Measurements from ENCODE around the gene IFI27L2. TPM values are rescaled to one million over a fixed set of nuclear protein-coding genes. Genes with fewer than 3 reads are reported as not detected.

Gene IFI27L2
- polyA plus RNA-seq, 1 of the 3 experiments (the other 2 are of a cell fraction), result 200 TPM

DNA sequence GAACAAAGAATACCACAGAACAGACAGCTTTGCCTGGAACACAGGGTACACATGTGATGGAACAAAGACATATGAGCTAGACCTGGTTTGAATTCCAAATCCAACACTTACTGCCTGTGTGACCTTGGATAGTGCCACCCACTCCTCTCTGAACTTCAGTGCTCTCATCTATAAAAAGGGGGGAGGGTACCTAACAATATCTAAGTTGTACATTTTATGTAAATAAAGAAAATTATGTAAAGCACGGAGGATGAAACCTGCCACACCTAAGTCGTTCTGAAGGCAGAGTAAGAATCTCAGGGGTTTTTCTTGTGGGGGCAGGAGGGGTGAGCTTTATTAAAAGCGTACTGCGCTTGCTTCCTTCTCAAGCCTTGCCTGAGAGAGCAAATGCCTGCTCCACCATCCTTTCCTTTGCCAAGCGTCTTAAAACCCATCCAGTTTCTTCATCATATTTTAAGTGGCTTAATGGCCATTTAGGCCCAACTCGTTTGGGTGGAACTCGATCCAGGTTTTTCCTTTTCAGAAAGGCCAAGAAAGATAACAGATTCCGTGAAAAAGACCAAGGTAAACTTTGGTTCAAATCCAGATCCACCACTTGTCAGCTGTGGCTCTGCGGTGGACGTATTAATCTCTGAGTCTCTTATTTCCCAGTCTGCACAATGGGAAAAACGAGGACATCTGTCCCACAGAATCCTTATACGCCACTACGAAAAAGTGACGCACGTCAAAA lies 49.3 kb downstream of the IFI27L2 start:
- Histone ChIP-seq H4K20me1 (ENCODE audit: insufficient read depth) (peaks cover 30% of the 10 kb centered on the region), H3K79me2 (ENCODE audit: insufficient read depth) (peaks cover 74% of the 10 kb centered on the region), H2AFZ (ENCODE audit: low read depth) (peak overlapping the region; percentile 98), H3K9me2 (no peaks in the 10 kb centered on the region), H3F3A (replicated peaks; ENCODE audit: insufficient read depth) (peaks cover 7% of the 10 kb centered on the region), H3K4me3 (ENCODE audit: low read depth in 2 of 2, low read length in 1 of 2) (peak overlapping the region; percentile 96 to 99), H3K27ac (ENCODE audit: low read depth in 2 of 2, low read length in 1 of 2) (peak overlapping the region in 1 of 2 experiments; percentile 85), H3K4me2 (peak overlapping the region; percentile 94), H3K9ac (peak overlapping the region; percentile 83), H3K4me1 (ENCODE audit: control insufficient read depth in 1 of 2, insufficient read depth in 2 of 2, low read depth in 1 of 2, low read length in 1 of 2) (peaks cover 12 to 30% of the 10 kb centered on the region in 2 experiments; a peak in 3 of 4 replicates), H3K9me3 (peaks cover 7% of the 10 kb centered on the region; the same call in 1 of the 2 replicates), H3K36me3 (replicated peaks in 1 of 2; ENCODE audit: control insufficient read depth in 1 of 2, insufficient read depth in 2 of 2, low read length in 1 of 2) (peaks cover 29 to 34% of the 10 kb centered on the region in 2 experiments), H3K27me3 (ENCODE audit: insufficient read depth) (no peaks in the 10 kb centered on the region)
- WGBS (ENCODE audit: low lambda C conversion rate), result 8% methylated on average over 15 of the region's 15 CpGs
- no peak for DNase-seq
- ChIA-PET CTCF (interaction anchor here (1.2 to 2.6 kb wide), 5 partner anchors 44 to 57 kb away, joined by 3 to 14 read pairs (median 8); partner anchors contain the start of gene IFI27L2), POLR2A (no interaction called here)
- TF ChIP-seq GATA2 (CRISPR knock-in tag; IDR thresholded peaks at IDR 0.05) (no peak), MEF2A (IDR thresholded peaks at IDR 0.05; ENCODE audit: borderline replicate concordance, low read depth) (no peak), NFIC (IDR thresholded peaks at IDR 0.05; ENCODE audit: borderline replicate concordance) (no peak), MXI1 (IDR thresholded peaks at IDR 0.05; ENCODE audit: low read depth, low read length) (peak; percentile 88; the same call in 1 of the 2 replicates)

DNA sequence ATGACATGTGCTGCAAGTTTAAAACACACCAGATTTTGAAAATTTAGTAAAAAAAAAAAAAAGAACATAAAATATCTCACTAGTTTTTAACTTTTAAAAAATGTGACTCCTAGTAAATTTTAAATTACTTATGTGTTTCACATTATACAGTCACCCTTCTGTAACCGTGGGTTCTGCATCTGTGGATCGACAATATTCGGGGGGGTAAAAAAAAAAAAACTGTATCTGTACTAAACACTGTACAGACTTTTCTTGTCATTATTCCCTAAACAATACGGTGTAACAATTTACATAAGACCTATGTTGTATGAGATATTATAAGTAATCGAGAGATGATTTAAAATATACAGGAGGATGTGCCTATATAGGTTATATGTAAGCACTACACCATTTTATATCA lies 51.6 kb downstream of the IFI27L2 start:
- TF ChIP-seq TAF1 (IDR thresholded peaks at IDR 0.05; ENCODE audit: borderline replicate concordance, low read depth, low read length), result no peak
- no peak for TF ChIP-seq POLR2AphosphoS5 (IDR thresholded peaks at IDR 0.05; ENCODE audit: low read depth, low read length)
- POLR2A ChIA-PET, result no interaction called here
- Histone ChIP-seq H3K27me3 (ENCODE audit: insufficient read depth) (no peaks in the 10 kb centered on the region), H3F3A (replicated peaks; ENCODE audit: insufficient read depth) (peaks cover 9% of the 10 kb centered on the region), H3K4me2 (peak overlapping the region; percentile 94; the same call in 1 of the 2 replicates), H3K79me2 (ENCODE audit: insufficient read depth) (peaks cover 89% of the 10 kb centered on the region), H4K20me1 (ENCODE audit: insufficient read depth) (peaks cover 30% of the 10 kb centered on the region), H3K27ac (ENCODE audit: low read depth in 2 of 2, low read length in 1 of 2) (no peak overlapping the region), H3K4me1 (ENCODE audit: control insufficient read depth in 1 of 2, insufficient read depth in 2 of 2, low read depth in 1 of 2, low read length in 1 of 2) (peaks cover 12 to 30% of the 10 kb centered on the region in 2 experiments; a peak in 3 of 4 replicates), H3K36me3 (replicated peaks in 1 of 2; ENCODE audit: control insufficient read depth in 1 of 2, insufficient read depth in 2 of 2, low read length in 1 of 2) (peaks cover 33 to 40% of the 10 kb centered on the region in 2 experiments), H3K9me2 (no peaks in the 10 kb centered on the region), H3K9me3 (peaks cover 18% of the 10 kb centered on the region; the same call in 1 of the 2 replicates), H3K9ac (no peak overlapping the region), H3K4me3 (ENCODE audit: low read depth in 2 of 2, low read length in 1 of 2) (peak overlapping the region in 1 of 2 experiments; percentile 96; a peak in 1 of 4 replicates), H2AFZ (ENCODE audit: low read depth) (no peak overlapping the region)
- CTCF ChIA-PET, result interaction anchor here (1.2 kb wide), 1 partner anchor 12 kb away, joined by 3 read pairs; no protein-coding TSS in a partner anchor
- DNase-seq, result no peak
- WGBS (ENCODE audit: low lambda C conversion rate), result 61% methylated on average over 5 of the region's 5 CpGs

Other genes with a start within 250 kb of the IFI27L2 start
- not detected in 2 replicates for gene FAM181A, start 202.3 kb downstream of the IFI27L2 start, polyA plus RNA-seq (2012; rRNA removed)
- 0.13 and 0.15 TPM in 2 replicates for gene ASB2, start 153.0 kb downstream of the IFI27L2 start, polyA plus RNA-seq (2012; rRNA removed)
- not detected in 2 replicates for gene CCDC197, start 132.3 kb downstream of the IFI27L2 start, polyA plus RNA-seq (2012; rRNA removed)
- gene OTUB2, start 103.3 kb downstream of the IFI27L2 start, polyA plus RNA-seq (2012; rRNA removed), result 1.3 and 1.4 TPM in 2 replicates
- 108 and 148 TPM in 2 replicates for gene DDX24, start 48.4 kb downstream of the IFI27L2 start, polyA plus RNA-seq (2012; rRNA removed)
- gene IFI27L1, start 48.3 kb downstream of the IFI27L2 start, polyA plus RNA-seq (2012; rRNA removed), result 35.3 and 41.1 TPM in 2 replicates
- 1.2 and 2.4 TPM in 2 replicates for gene IFI27, start 18.9 kb downstream of the IFI27L2 start, polyA plus RNA-seq (2012; rRNA removed)
- 2.5 and 3.5 TPM in 2 replicates for gene PPP4R4, start 44.7 kb upstream of the IFI27L2 start, polyA plus RNA-seq (2012; rRNA removed)
- not detected in 2 replicates for gene SERPINA10, start 163.7 kb upstream of the IFI27L2 start, polyA plus RNA-seq (2012; rRNA removed)
- 0.46 and 0.65 TPM in 2 replicates for gene SERPINA6, start 193.7 kb upstream of the IFI27L2 start, polyA plus RNA-seq (2012; rRNA removed)
- not detected in 2 replicates for gene SERPINA2, start 237.1 kb upstream of the IFI27L2 start, polyA plus RNA-seq (2012; rRNA removed)